Adipocyte (in vitro differentiated cells): ENCODE measurements around the gene MCM8.

Experiments
- DNase-seq: peaks from one replicate; pipeline ENCODE4 v3.0.0-alpha.2; 2015; ENCODE audit warnings: low read depth
- H3K27me3 ChIP-seq: replicated peaks from 2 replicates; pipeline ENCODE4 v1.7.0; 2013; ENCODE audit warnings: mild to moderate bottlenecking, low read length, moderate library complexity; ENCODE audit not compliant: control insufficient read depth, insufficient read depth
- H3K36me3 ChIP-seq: 2 replicates; pipeline ENCODE4 v1.7.0; 2013; ENCODE audit warnings: low read length, mild to moderate bottlenecking, moderate library complexity; ENCODE audit not compliant: control insufficient read depth, insufficient read depth, severe bottlenecking
- H3K4me1 ChIP-seq: 2 replicates; pipeline ENCODE4 v1.7.0; 2013; ENCODE audit warnings: mild to moderate bottlenecking, low read length, moderate library complexity; ENCODE audit not compliant: control insufficient read depth, insufficient read depth
- H3K4me3 ChIP-seq: 2 replicates; pipeline ENCODE4 v1.7.0; 2013; ENCODE audit warnings: mild to moderate bottlenecking, low read length, moderate library complexity
- H3K9ac ChIP-seq: 2 replicates; pipeline ENCODE4 v1.7.0; 2013; ENCODE audit warnings: mild to moderate bottlenecking, low read length, moderate library complexity
- H3K9me3 ChIP-seq: 2 replicates; pipeline ENCODE4 v1.7.0; 2013; ENCODE audit warnings: mild to moderate bottlenecking, low read length, moderate library complexity; ENCODE audit not compliant: control insufficient read depth

MCM8 gene

DNA sequence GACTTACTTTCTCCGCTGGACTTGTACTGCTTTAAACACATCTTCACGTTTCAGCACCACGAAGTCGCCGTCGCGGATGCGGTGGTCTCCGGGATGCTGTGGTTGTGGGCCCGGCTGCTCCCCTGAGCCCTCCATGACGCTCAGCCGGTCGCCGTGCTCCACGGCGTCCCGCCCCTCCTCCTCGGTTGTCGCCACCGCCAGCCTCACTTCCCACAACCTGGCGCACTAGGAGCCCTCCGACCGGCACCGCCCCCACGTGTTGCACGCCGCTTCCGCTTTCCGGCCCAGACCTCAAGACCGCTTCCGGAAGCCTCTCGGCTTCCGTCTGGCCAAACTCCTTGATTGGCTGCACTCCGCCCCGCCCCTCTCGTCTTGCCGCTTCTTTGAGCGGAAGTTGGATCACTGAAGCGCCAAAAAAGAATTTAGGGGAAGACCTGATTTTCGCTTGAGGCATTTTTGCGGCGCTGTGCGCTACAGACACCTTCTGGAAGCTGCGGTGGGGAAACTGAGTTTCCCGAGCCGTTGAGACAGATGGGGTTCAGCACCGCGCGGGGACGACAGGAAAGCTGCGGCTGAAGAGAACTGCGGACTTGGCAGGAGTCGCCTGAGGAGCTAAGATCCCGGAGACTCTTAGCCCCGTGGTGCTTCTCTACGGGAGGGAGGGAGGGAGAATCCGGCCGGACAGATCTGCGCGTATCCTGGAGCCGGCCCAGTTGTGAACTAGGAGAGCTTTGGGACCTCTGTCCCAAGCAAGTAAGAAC is at the start of gene MCM8, which contains the start of gene TRMT6:
Gene MCM8, plus strand, starts transcription at position 382 of the 761 bp plus-strand sequence. CDS start 1,364 bp downstream, outside the sequence.
Gene TRMT6, minus strand, starts transcription at position 263 of the 761 bp plus-strand sequence. Its CDS starts 128 bp downstream, at position 135.
- H3K4me3 ChIP-seq: peak within 1 kb of the TSS; percentile 97
- peak within 1 kb of the TSS; percentile 89 for H3K9ac ChIP-seq
- H3K36me3 ChIP-seq: peaks cover 21% of the 10 kb centered on the region
- H3K27me3 ChIP-seq: no peaks in the 10 kb centered on the region
- H3K9me3 ChIP-seq: no peaks in the 10 kb centered on the region
- peaks cover 18% of the 10 kb centered on the region for H3K4me1 ChIP-seq
- DNase-seq: peak; percentile 98

DNA sequence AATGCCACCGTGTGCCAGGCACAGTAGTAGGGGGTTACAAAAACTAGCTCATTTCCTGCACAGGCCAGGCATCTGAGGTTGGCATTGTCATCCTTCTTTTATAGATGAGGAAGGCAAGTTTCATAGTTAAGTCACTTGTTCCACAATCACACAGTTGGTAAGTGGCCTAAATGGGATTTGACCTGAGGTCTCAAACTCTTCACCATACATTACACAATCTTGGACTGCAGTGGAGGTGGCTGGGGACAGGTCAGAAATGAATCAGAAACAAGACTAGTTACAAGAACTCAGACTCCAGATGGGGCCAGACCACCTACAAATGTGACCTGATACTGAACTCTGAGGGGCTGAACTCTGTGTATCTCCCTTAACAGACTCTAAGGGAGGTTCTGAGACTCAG is 49.5 kb upstream of the MCM8 start:
- Histone ChIP-seq H3K27me3 (peaks cover 22% of the 10 kb centered on the region), H3K4me3 (no peak overlapping the region), H3K36me3 (no peaks in the 10 kb centered on the region), H3K9me3 (no peaks in the 10 kb centered on the region), H3K9ac (no peak overlapping the region), H3K4me1 (no peaks in the 10 kb centered on the region)
- DNase-seq: no peak

DNA sequence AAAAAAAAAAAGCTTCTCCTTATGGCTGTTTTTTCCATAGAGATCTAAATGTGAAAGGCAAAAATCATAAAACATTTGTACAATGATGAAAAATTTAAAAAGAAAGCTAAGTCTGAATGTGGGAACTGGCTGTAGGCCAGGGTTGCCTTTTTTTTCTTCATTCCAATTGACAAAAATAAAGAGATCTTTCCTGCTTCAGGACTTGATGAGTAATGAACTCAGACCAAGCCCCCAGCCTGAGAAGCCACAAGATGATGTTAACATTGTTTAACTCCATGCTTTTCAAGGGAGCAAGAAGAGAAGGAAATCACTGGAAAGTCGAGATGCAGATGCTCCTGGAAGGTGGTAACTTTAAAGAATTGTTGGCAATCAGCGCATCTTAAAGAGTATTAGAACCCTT is 41.5 kb upstream of the MCM8 start:
- Histone ChIP-seq H3K4me1 (peaks cover 4% of the 10 kb centered on the region), H3K9me3 (no peaks in the 10 kb centered on the region), H3K36me3 (no peaks in the 10 kb centered on the region), H3K27me3 (peaks cover 43% of the 10 kb centered on the region), H3K4me3 (no peak overlapping the region), H3K9ac (no peak overlapping the region)
- no peak for DNase-seq

DNA sequence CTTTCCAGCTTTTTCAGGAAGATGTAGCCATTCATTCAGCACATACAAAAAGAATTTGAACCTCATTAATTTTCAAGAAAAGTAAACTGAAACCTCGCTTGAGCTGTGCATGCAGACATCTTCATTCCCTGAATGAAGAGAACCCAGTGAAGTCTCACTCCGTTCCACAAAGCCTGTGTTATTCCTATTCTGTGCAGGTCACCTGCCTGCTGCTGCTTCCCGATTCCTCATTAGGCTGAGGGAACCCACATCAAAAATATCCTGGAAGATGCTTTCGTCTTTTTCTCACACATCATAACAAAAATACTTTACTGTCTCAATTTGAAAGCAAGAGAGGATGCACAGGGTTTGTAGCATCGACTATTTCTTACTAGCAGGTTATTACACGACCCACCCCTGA is 40.3 kb upstream of the MCM8 start:
- Histone ChIP-seq H3K4me1 (peaks cover 4% of the 10 kb centered on the region), H3K9ac (no peak overlapping the region), H3K36me3 (no peaks in the 10 kb centered on the region), H3K27me3 (peaks cover 31% of the 10 kb centered on the region), H3K9me3 (no peaks in the 10 kb centered on the region), H3K4me3 (no peak overlapping the region)
- no peak for DNase-seq

DNA sequence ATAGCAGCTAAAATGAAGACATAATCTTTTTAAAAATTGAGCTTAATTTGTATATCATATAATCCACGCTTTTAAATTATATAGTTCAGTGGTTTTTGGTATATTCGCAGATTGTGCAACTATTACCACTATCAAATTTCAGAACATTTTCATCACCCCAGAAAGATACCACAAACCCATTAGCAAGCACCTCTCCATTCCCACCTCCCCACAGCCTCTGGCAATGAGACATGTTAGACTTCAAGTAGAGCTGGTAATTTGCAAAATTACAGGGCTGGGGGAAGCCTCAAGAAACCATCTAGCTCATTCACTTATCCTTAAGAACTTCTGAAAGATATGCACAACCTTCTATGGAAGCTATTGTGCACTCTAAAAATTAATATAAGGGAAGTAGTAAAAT is 37.3 kb upstream of the MCM8 start:
- no peak overlapping the region for H3K4me3 ChIP-seq
- no peaks in the 10 kb centered on the region for H3K36me3 ChIP-seq
- H3K9me3 ChIP-seq: no peaks in the 10 kb centered on the region
- peaks cover 22% of the 10 kb centered on the region for H3K27me3 ChIP-seq
- no peak for DNase-seq
- H3K4me1 ChIP-seq: peaks cover 4% of the 10 kb centered on the region
- H3K9ac ChIP-seq: no peak overlapping the region

DNA sequence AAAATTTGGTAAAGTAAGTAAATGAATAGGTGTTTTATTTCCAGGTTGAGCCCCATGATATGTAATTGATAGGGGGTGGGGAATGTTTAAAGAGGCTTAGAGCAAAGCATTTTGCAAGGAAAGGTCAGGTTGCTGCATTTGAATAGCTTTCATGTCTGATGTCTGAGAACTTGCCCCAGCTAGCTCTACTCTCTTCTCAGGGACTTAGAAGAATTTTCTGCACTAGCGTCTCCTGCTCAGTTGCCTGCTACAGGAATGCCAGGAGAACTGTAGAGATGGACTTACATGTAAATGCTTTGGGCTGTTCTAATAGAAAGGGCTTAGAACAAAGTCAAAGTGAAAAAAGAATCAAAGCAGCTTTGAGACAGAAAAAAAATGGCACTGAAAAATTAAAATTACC is 35.6 kb upstream of the MCM8 start:
- H3K27me3 ChIP-seq: peaks cover 18% of the 10 kb centered on the region
- no peaks in the 10 kb centered on the region for H3K36me3 ChIP-seq
- H3K9me3 ChIP-seq: no peaks in the 10 kb centered on the region
- no peak for DNase-seq
- H3K9ac ChIP-seq: no peak overlapping the region
- H3K4me1 ChIP-seq: peaks cover 8% of the 10 kb centered on the region
- no peak overlapping the region for H3K4me3 ChIP-seq

DNA sequence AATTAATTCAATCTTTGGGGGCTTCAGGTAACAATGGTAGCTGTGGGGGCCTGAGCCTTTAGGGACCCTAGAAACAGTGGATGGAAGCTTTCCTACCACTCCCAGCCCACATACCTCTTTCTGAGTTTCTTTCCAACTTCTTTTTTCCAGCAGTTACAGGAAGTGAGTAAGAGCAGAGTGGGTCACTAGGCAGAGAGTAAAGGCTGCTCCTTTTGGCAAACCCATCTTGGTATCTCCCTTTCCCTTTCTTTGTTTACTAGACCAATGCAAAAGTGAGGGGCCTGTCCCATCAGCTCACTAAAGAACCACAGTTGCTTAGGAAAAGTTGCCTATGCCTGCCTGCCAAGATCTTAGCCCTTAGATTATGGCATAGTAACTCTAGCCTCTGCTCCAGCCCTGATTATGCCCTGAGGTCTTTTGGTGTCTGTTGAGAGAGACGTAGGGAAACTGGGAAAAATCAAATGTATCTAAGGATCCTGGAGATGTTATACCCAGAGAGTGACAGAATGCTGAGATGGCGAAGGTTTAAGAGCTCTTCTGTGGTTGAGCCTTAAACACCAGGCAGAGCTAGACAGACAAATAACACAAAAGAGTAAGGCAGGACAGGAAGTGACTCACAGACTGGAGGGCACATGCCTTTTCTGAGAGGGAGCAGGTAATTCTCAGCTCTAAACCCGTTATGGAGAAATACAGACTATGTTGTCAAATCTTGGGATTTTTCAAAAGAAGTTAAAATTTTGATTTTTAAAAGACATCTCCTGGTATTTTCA is 31.4 kb upstream of the MCM8 start:
- Histone ChIP-seq H3K9ac (no peak overlapping the region), H3K4me1 (peaks cover 4% of the 10 kb centered on the region), H3K36me3 (no peaks in the 10 kb centered on the region), H3K4me3 (no peak overlapping the region), H3K27me3 (peaks cover 10% of the 10 kb centered on the region), H3K9me3 (no peaks in the 10 kb centered on the region)
- DNase-seq: peak; percentile 5

DNA sequence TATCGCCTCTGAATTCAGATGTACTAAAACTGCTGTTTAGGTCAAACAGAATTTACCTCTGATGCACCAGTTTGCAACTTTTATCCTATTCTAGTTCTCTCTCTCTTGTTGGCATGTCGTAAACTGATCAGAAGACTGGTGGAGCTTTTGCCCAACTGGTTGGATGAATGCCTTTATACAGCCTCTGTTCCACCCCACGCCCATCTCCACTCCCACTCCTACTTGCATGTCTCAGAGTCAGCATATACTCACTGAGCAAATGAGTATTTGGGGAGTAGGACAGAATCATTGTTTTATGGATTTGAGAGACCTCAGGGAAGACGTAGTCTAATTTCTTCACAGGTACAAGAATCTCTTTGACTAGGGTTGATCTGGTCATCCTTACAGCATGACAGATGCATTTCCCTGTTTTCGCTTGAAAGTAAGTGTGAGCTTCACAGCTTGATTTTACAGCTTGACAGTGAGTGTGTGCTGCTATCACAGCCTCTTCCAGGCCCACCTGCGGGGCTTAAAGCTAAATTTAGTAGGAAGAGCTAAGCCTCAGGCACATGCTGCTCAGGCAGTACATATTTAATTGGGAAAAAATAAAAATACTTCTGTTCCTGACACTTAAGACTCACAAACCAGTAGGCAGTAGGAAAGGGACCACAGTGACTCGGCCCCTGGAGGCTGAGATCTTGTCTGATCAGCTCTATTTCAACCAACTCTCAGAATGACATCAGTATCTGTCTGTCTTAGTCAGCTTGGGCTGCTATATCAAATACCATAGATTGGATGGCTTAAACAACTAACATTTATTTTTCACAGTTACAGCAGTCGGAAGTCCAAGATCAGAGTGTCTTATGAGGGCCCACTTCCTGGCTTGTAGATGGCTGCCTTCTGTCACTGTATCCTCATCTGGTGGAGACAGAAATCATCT is 30.6 kb upstream of the MCM8 start:
- Histone ChIP-seq H3K36me3 (no peaks in the 10 kb centered on the region), H3K27me3 (peaks cover 17% of the 10 kb centered on the region)
- no peak for DNase-seq

DNA sequence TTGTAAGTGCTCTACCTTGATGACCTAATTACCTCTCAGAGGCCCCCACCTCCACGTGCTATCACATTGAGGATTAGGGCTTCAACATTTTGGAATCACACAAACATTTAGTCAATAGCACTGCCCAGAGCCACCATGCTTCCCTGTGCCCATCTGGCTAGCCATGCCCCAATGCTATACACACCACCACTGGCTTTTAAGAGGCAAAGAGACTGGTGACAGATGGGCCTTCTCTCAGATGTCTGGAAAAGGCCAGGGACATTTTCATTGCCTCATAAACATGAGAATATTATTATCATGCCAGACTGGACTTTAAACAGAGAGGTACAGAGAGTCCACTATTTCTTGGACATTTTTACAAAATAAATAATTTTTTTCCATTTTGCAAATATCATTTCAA is 29.9 kb upstream of the MCM8 start:
- Histone ChIP-seq H3K27me3 (peaks cover 24% of the 10 kb centered on the region), H3K4me1 (peaks cover 4% of the 10 kb centered on the region), H3K9ac (no peak overlapping the region), H3K36me3 (no peaks in the 10 kb centered on the region), H3K4me3 (no peak overlapping the region), H3K9me3 (no peaks in the 10 kb centered on the region)
- DNase-seq: no peak

More for the DNA sequence above, 30.6 kb upstream of the MCM8 start:
- no peak overlapping the region for H3K4me3 ChIP-seq
- H3K9ac ChIP-seq: no peak overlapping the region
- H3K9me3 ChIP-seq: no peaks in the 10 kb centered on the region
- H3K4me1 ChIP-seq: peaks cover 4% of the 10 kb centered on the region

DNA sequence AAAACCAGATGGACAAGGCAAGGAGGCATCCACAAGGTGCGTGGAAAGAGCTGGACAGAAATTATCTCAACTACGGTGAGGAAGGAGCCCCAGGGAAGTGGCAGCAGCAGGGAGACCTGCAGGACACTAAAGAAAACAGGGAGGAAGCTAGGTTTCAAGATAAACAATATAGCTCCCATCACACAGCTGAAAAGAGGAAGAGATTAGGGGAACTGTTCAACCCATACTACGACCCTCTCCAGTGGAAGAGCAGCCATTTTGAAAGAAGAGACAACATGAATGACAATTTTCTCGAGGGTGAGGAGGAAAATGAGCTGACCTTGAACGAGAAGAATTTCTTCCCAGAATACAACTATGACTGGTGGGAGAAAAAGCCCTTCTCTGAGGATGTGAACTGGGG is 27.0 kb upstream of the MCM8 start:
- no peak overlapping the region for H3K9ac ChIP-seq
- no peak overlapping the region for H3K4me3 ChIP-seq
- peaks cover 33% of the 10 kb centered on the region for H3K27me3 ChIP-seq
- no peaks in the 10 kb centered on the region for H3K36me3 ChIP-seq
- H3K9me3 ChIP-seq: no peaks in the 10 kb centered on the region
- peaks cover 4% of the 10 kb centered on the region for H3K4me1 ChIP-seq
- no peak for DNase-seq

DNA sequence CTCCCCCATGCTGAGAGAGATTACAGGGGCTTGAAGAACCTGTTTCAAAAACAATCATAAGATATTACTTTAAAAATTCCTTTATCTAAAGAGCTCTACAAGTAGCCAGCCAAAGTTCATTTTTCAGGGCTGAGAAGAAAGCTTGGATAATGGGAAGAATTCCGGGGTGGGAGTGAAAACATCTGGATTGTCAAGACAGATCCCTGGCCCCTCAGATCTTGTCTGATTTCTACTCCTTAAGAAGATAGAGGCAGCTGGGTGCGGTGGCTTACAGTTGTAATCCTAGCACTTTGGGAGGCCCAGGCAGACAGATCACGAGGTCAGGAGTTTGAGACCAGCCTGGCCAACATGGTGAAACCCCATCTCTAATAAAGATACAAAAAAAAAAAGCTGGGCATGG is 24.9 kb upstream of the MCM8 start:
- H3K36me3 ChIP-seq: no peaks in the 10 kb centered on the region
- no peak overlapping the region for H3K9ac ChIP-seq
- no peak for DNase-seq
- peaks cover 42% of the 10 kb centered on the region for H3K27me3 ChIP-seq
- H3K9me3 ChIP-seq: no peaks in the 10 kb centered on the region
- no peak overlapping the region for H3K4me3 ChIP-seq
- H3K4me1 ChIP-seq: no peaks in the 10 kb centered on the region
